HG03565 (cell line): ENCODE data around the gene OR51G1.
"Not testable (repeated sequence)": the region's sequence is repeated elsewhere in the genome, so short reads cannot be mapped to it uniquely, and the experiment has no call there.

Experiments used
- ATAC-seq: cut with Tn5 transposase; IDR thresholded peaks from one replicate; pipeline ENCODE4 v1.9.1; 2021; ENCODE audit warnings: mild to moderate bottlenecking, moderate library complexity; ENCODE audit not compliant: unreplicated experiment

The OR51G1 gene

GRCh38 chr11:4924239-4924638 lies at the start of gene OR51G1:
TSS of gene OR51G1 (minus strand) at chr11:4924339. CDS start at chr11:4924339, 0 bp downstream.
- no peak for ATAC-seq

- ATAC-seq, result no peak
These were observed 38.7 kb upstream of the OR51G1 start for GRCh38 chr11:4962816-4963215.

GRCh38 chr11:4960877-4961276 lies 36.7 kb upstream of the OR51G1 start:
- ATAC-seq, result no peak

GRCh38 chr11:4957396-4957795 lies 33.3 kb upstream of the OR51G1 start:
- ATAC-seq, result no peak

- not testable (repeated sequence) for ATAC-seq
These were observed 31.5 kb upstream of the OR51G1 start, which contains the start of gene OR51A2 for GRCh38 chr11:4955613-4956012. TSS of gene OR51A2 (minus strand) at chr11:4955713. CDS start at chr11:4955713, 0 bp downstream.

GRCh38 chr11:4947505-4947904 lies 23.4 kb upstream of the OR51G1 start, which contains the start of gene OR51A4:
TSS of gene OR51A4 (minus strand) at chr11:4947605. CDS start at chr11:4947100, 505 bp downstream.
- ATAC-seq, result no peak

- no peak for ATAC-seq
These were observed 12.6 kb upstream of the OR51G1 start for GRCh38 chr11:4936745-4937144.

- no peak for ATAC-seq
These were observed 8.6 kb upstream of the OR51G1 start for GRCh38 chr11:4932751-4933150.

- ATAC-seq, result no peak
These were observed 2.5 kb upstream of the OR51G1 start for GRCh38 chr11:4926608-4927007.

- ATAC-seq, result no peak
These were observed 1.8 kb downstream of the OR51G1 start for GRCh38 chr11:4922304-4922703.

- no peak for ATAC-seq
These were observed 2.3 kb downstream of the OR51G1 start for GRCh38 chr11:4921796-4922195.

GRCh38 chr11:4919250-4919649 lies 4.9 kb downstream of the OR51G1 start, which contains the start of gene OR51G2:
TSS of gene OR51G2 (minus strand) at chr11:4919350. CDS start at chr11:4915663, 3,687 bp downstream.
- no peak for ATAC-seq

GRCh38 chr11:4916581-4916980 lies 7.6 kb downstream of the OR51G1 start:
- ATAC-seq, result no peak

GRCh38 chr11:4903484-4903883 lies 20.7 kb downstream of the OR51G1 start, which contains the start of gene OR51A7:
TSS of gene OR51A7 (plus strand) at chr11:4903783. CDS start at chr11:4907370, 3,587 bp downstream.
- no peak for ATAC-seq

GRCh38 chr11:4891996-4892640 lies 32.0 kb downstream of the OR51G1 start:
- ATAC-seq, result no peak

- ATAC-seq, result no peak
These were observed 33.9 kb downstream of the OR51G1 start for GRCh38 chr11:4890279-4890678.

- ATAC-seq, result no peak
These were observed 36.5 kb downstream of the OR51G1 start for GRCh38 chr11:4887591-4887990.

- no peak for ATAC-seq
These were observed 38.0 kb downstream of the OR51G1 start for GRCh38 chr11:4886186-4886585.

- no peak for ATAC-seq
These were observed 39.8 kb downstream of the OR51G1 start for GRCh38 chr11:4884361-4884760.

- ATAC-seq, result no peak
These were observed 41.6 kb downstream of the OR51G1 start for GRCh38 chr11:4882543-4882942.

- ATAC-seq, result no peak
These were observed 42.2 kb downstream of the OR51G1 start, which contains the start of gene OR51T1 for GRCh38 chr11:4881860-4882500. TSS of gene OR51T1 (plus strand) at chr11:4881900. CDS start at chr11:4881900, 0 bp downstream.

GRCh38 chr11:4881188-4881587 lies 43.0 kb downstream of the OR51G1 start:
- ATAC-seq, result no peak
